Endothelial cell (in vitro differentiated cells): ENCODE results near the gene THSD4. TPM values are rescaled to one million over a fixed set of nuclear protein-coding genes. Genes with fewer than 3 reads are reported as not detected.

Experiments
- DNase-seq: peaks from one replicate; pipeline ENCODE4 v3.0.0; 2021; ENCODE audit warnings: low spot score
- H3K27ac Mint-ChIP-seq: one replicate; pipeline ENCODE4 v1.8.0; 2021; ENCODE audit warnings: mixed read lengths, inconsistent platforms; ENCODE audit not compliant: unreplicated experiment
- H3K27me3 Mint-ChIP-seq: one replicate; pipeline ENCODE4 v1.8.0; 2021; ENCODE audit warnings: mild to moderate bottlenecking, moderate library complexity, mixed read lengths, inconsistent platforms; ENCODE audit not compliant: unreplicated experiment
- H3K36me3 Mint-ChIP-seq: one replicate; pipeline ENCODE4 v1.8.0; 2021; ENCODE audit warnings: mild to moderate bottlenecking, low read depth, mixed read lengths, inconsistent platforms; ENCODE audit not compliant: unreplicated experiment
- H3K4me1 Mint-ChIP-seq: one replicate; pipeline ENCODE4 v1.8.0; 2021; ENCODE audit warnings: mild to moderate bottlenecking, mixed read lengths, inconsistent platforms; ENCODE audit not compliant: unreplicated experiment
- H3K4me3 Mint-ChIP-seq: one replicate; pipeline ENCODE4 v1.8.0; 2021; ENCODE audit warnings: mild to moderate bottlenecking, mixed read lengths, inconsistent platforms; ENCODE audit not compliant: unreplicated experiment
- H3K9me3 Mint-ChIP-seq: one replicate; pipeline ENCODE4 v1.8.0; 2021; ENCODE audit warnings: mixed read lengths, inconsistent platforms; ENCODE audit not compliant: unreplicated experiment
- CTCF ChIP-seq: fragments of 200-600 bp; sonication (generic); IDR thresholded peaks from one replicate; pipeline ENCODE4 v1.5.0; 2021; ENCODE audit warnings: antibody characterized with exemption; ENCODE audit not compliant: unreplicated experiment
- total RNA-seq: library from RNA; stranded (reverse); fragmentation: NEBNext Ultra II Directional; extraction: Animal tissue kit (Norgen Biotek cat#: 25700); gene quantifications from one replicate; pipeline ENCODE4 v1.2.1, GENCODE V29; 2021; ENCODE audit not compliant: unreplicated experiment

Gene THSD4
- total RNA-seq, 1 donor from 2014 or later = 0.92 TPM

GRCh38 chr15:71218272-71218805 lies 103.1 kb downstream of the THSD4 start:
- peaks cover 2% of the 10 kb centered on the region for H3K27me3 Mint-ChIP-seq
- H3K4me3 Mint-ChIP-seq = no peak overlapping the region
- no peaks in the 10 kb centered on the region for H3K9me3 Mint-ChIP-seq
- TF ChIP-seq CTCF = no peak
- peaks cover 8% of the 10 kb centered on the region for H3K4me1 Mint-ChIP-seq
- DNase-seq = no peak
- H3K36me3 Mint-ChIP-seq = no peaks in the 10 kb centered on the region
- no peak overlapping the region for H3K27ac Mint-ChIP-seq

GRCh38 chr15:71219101-71219500 lies 103.8 kb downstream of the THSD4 start:
- H3K27me3 Mint-ChIP-seq = peaks cover 3% of the 10 kb centered on the region
- H3K27ac Mint-ChIP-seq = no peak overlapping the region
- no peak overlapping the region for H3K4me3 Mint-ChIP-seq
- H3K9me3 Mint-ChIP-seq = no peaks in the 10 kb centered on the region
- H3K4me1 Mint-ChIP-seq = peaks cover 8% of the 10 kb centered on the region
- TF ChIP-seq CTCF = no peak
- DNase-seq = no peak
- no peaks in the 10 kb centered on the region for H3K36me3 Mint-ChIP-seq

- H3K4me1 Mint-ChIP-seq = peaks cover 8% of the 10 kb centered on the region
- H3K9me3 Mint-ChIP-seq = no peaks in the 10 kb centered on the region
- H3K27ac Mint-ChIP-seq = no peak overlapping the region
- H3K27me3 Mint-ChIP-seq = peaks cover 3% of the 10 kb centered on the region
- H3K4me3 Mint-ChIP-seq = no peak overlapping the region
- no peak for TF ChIP-seq CTCF
- H3K36me3 Mint-ChIP-seq = no peaks in the 10 kb centered on the region
- no peak for DNase-seq
These were observed 104.4 kb downstream of the THSD4 start for GRCh38 chr15:71219645-71220044.

- peaks cover 8% of the 10 kb centered on the region for H3K4me1 Mint-ChIP-seq
- no peak overlapping the region for H3K27ac Mint-ChIP-seq
- no peak for DNase-seq
- H3K27me3 Mint-ChIP-seq = peaks cover 3% of the 10 kb centered on the region
- H3K4me3 Mint-ChIP-seq = no peak overlapping the region
- no peaks in the 10 kb centered on the region for H3K36me3 Mint-ChIP-seq
- no peak for TF ChIP-seq CTCF
- H3K9me3 Mint-ChIP-seq = no peaks in the 10 kb centered on the region
These were observed 105.6 kb downstream of the THSD4 start for GRCh38 chr15:71220828-71221227.

- TF ChIP-seq CTCF = no peak
- peaks cover 2% of the 10 kb centered on the region for H3K27me3 Mint-ChIP-seq
- peaks cover 8% of the 10 kb centered on the region for H3K4me1 Mint-ChIP-seq
- no peak for DNase-seq
- H3K9me3 Mint-ChIP-seq = no peaks in the 10 kb centered on the region
- no peaks in the 10 kb centered on the region for H3K36me3 Mint-ChIP-seq
- H3K4me3 Mint-ChIP-seq = no peak overlapping the region
- no peak overlapping the region for H3K27ac Mint-ChIP-seq
These were observed 106.1 kb downstream of the THSD4 start for GRCh38 chr15:71221417-71221816.
